Measurements from ENCODE around the gene C7orf25.

GRCh38 chr7:42925630-42926029 lies 13.8 kb upstream of the C7orf25 start:
- TF ChIP-seq POLR2AphosphoS5 (IDR thresholded peaks at IDR 0.05) = no peak
- TF ChIP-seq CTCF (IDR thresholded peaks at IDR 0.05 in 8 of 11, conservative IDR thresholded peaks at IDR 0.05 in 3 of 11) = no peak
- TF ChIP-seq POLR2A (IDR thresholded peaks at IDR 0.05) = no peak
